Liver (tissue), 9 donors: ENCODE data around the gene CMTM6. TPM values are rescaled to one million over a fixed set of nuclear protein-coding genes. Genes with fewer than 3 reads are reported as not detected.

ENCODE experiments used
- DNase-seq: peaks from one replicate; pipeline ENCODE4 v3.0.0-alpha.2; 2017; ENCODE audit warnings: low spot score
- H3K27ac ChIP-seq, 2 donors: one replicate each; pipeline ENCODE4 v1.7.0; 2013; ENCODE audit warnings: inconsistent platforms in 2 of 2, low read length in 2 of 2, control low read depth in 1 of 2, low read depth in 1 of 2, mild to moderate bottlenecking in 1 of 2
- H3K27me3 ChIP-seq, 4 donors: one replicate each; pipeline versions ENCODE4 v1.6.1 to v1.7.0; 2013; ENCODE audit warnings: low read length in 3 of 4, inconsistent platforms in 1 of 4, mild to moderate bottlenecking in 1 of 4, moderate library complexity in 1 of 4; ENCODE audit not compliant: control insufficient read depth in 4 of 4, insufficient read depth in 4 of 4
- H3K36me3 ChIP-seq, 4 donors: one replicate each; pipeline versions ENCODE4 v1.6.1 to v1.7.0; 2013; ENCODE audit warnings: low read length in 3 of 4, mild to moderate bottlenecking in 3 of 4, low read depth in 1 of 4, moderate library complexity in 1 of 4; ENCODE audit not compliant: control insufficient read depth in 4 of 4, insufficient read depth in 3 of 4
- H3K4me1 ChIP-seq, 4 donors: one replicate each; pipeline versions ENCODE4 v1.6.1 to v1.7.0; 2013; ENCODE audit warnings: low read length in 3 of 4, mild to moderate bottlenecking in 3 of 4, moderate library complexity in 1 of 4; ENCODE audit not compliant: control insufficient read depth in 4 of 4, insufficient read depth in 4 of 4
- H3K4me3 ChIP-seq, 3 donors: one replicate each; pipeline versions ENCODE4 v1.6.1 to v1.7.0; 2013; ENCODE audit warnings: low read length in 3 of 3, control low read depth in 1 of 3, low read depth in 1 of 3, mild to moderate bottlenecking in 1 of 3
- H3K9ac ChIP-seq, 2 donors: one replicate each; pipeline ENCODE4 v1.7.0; 2013; ENCODE audit warnings: low read length in 2 of 2, mild to moderate bottlenecking in 2 of 2, moderate library complexity in 2 of 2, control low read depth in 1 of 2, low read depth in 1 of 2
- H3K9me3 ChIP-seq, 4 donors: one replicate each; pipeline versions ENCODE4 v1.6.1 to v1.7.0; 2013; ENCODE audit warnings: low read length in 3 of 4; ENCODE audit not compliant: control insufficient read depth in 4 of 4
- EGR1 ChIP-seq, 2 donors: IDR thresholded peaks; 2 replicates each; pipeline ENCODE4 v1.6.1; 2016 to 2018; ENCODE audit warnings: antibody characterized with exemption in 2 of 2, low read depth in 2 of 2
- FOXA1 ChIP-seq: IDR thresholded peaks from 2 replicates; pipeline ENCODE4 v1.6.1; 2016; ENCODE audit warnings: antibody characterized with exemption
- FOXA2 ChIP-seq: IDR thresholded peaks from 2 replicates; pipeline ENCODE4 v1.6.1; 2016; ENCODE audit warnings: antibody characterized with exemption
- GABPA ChIP-seq, 2 donors: IDR thresholded peaks in 1 of 2; conservative IDR thresholded peaks in 1 of 2; 2 replicates each; pipeline ENCODE4 v1.6.1; 2016; ENCODE audit warnings: antibody characterized with exemption in 2 of 2, mild to moderate bottlenecking in 1 of 2, moderate library complexity in 1 of 2
- HNF4A ChIP-seq, 2 donors: conservative IDR thresholded peaks; 2 replicates each; pipeline ENCODE4 v1.6.1; 2016; ENCODE audit warnings: antibody characterized with exemption in 2 of 2, mild to moderate bottlenecking in 2 of 2
- HNF4G ChIP-seq: IDR thresholded peaks from 2 replicates; pipeline ENCODE4 v1.6.1; 2016; ENCODE audit warnings: antibody characterized with exemption
- JUND ChIP-seq, 2 donors: IDR thresholded peaks; 2 replicates each; pipeline ENCODE4 v1.6.1; 2016; ENCODE audit warnings: antibody characterized with exemption in 2 of 2
- NR2F2 ChIP-seq: IDR thresholded peaks from 2 replicates; pipeline ENCODE4 v1.6.1; 2016; ENCODE audit warnings: antibody characterized with exemption
- RAD21 ChIP-seq, 2 donors: IDR thresholded peaks; 2 replicates each; pipeline ENCODE4 v1.6.1; 2016; ENCODE audit warnings: antibody characterized with exemption in 2 of 2, mild to moderate bottlenecking in 2 of 2
- RXRA ChIP-seq, 2 donors: IDR thresholded peaks; 2 replicates each; pipeline ENCODE4 v1.6.1; 2017 to 2018; ENCODE audit warnings: antibody characterized with exemption in 2 of 2, mild to moderate bottlenecking in 1 of 2
- SP1 ChIP-seq: IDR thresholded peaks from 2 replicates; pipeline ENCODE4 v1.6.1; 2018; ENCODE audit warnings: antibody characterized with exemption, mild to moderate bottlenecking
- TAF1 ChIP-seq: conservative IDR thresholded peaks from 2 replicates; pipeline ENCODE4 v1.6.1; 2016; ENCODE audit warnings: antibody characterized with exemption, mild to moderate bottlenecking
- YY1 ChIP-seq: IDR thresholded peaks from 2 replicates; pipeline ENCODE4 v1.6.1; 2016; ENCODE audit warnings: antibody characterized with exemption, mild to moderate bottlenecking
- whole genome bisulfite sequencing: extraction: QIAGEN DNeasy Blood & Tissue Kit; methylation state at CpG from one replicate; pipeline ENCODE4 v1.1.7; 2013; 5-methylcytosine and 5-hydroxymethylcytosine counted together
- polyA plus RNA-seq, 2 donors: library from polyadenylated mRNA; stranded (reverse) in 1 of 2; unstranded in 1 of 2; fragments of 200-250 nt in 1 of 2; fragments of >200 nt in 1 of 2; fragmentation: Nextera tagmentation in 1 of 2; extraction: Ambion mirVana in 1 of 2; gene quantifications; one replicate each; pipeline versions ENCODE4 v1.2.1 to v1.2.3, GENCODE V29; 2013 to 2015
- total RNA-seq, 2 donors: library from RNA; depleted of rRNA; stranded (reverse); fragments of >200 nt; gene quantifications; one replicate each; pipeline ENCODE4 v1.2.3, GENCODE V29; 2014
- TF ChIP-seq, protein P1 (sequence below): IDR thresholded peaks from 2 replicates; pipeline ENCODE4 v1.6.1; 2016; ENCODE audit warnings: antibody characterized with exemption
- TF ChIP-seq, protein P2 (sequence below): fragments of 150-350 bp; IDR thresholded peaks from 2 replicates; pipeline ENCODE4 v1.5.1; 2017; ENCODE audit warnings: improper control_type of control experiment, low read depth, low read length; ENCODE audit not compliant: missing input control
- TF ChIP-seq, protein P3 (sequence below): IDR thresholded peaks from 2 replicates; pipeline ENCODE4 v1.6.1; 2016; ENCODE audit warnings: antibody characterized with exemption
- TF ChIP-seq, protein P4 (sequence below): IDR thresholded peaks from 2 replicates; pipeline ENCODE4 v1.6.1; 2016; ENCODE audit warnings: antibody characterized with exemption, mild to moderate bottlenecking
- TF ChIP-seq, protein P5 (sequence below): IDR thresholded peaks from 2 replicates; pipeline ENCODE4 v1.6.1; 2016; ENCODE audit warnings: antibody characterized with exemption
- donor health status: healthy.
- donor health status: healthy.
- donor health status: healthy.
- donor health status: healthy.
- donor health status: healthy.

Gene CMTM6
- total and polyA plus RNA-seq, 4 donors: 45.7 to 77.9 (median 51.8) TPM

DNA sequence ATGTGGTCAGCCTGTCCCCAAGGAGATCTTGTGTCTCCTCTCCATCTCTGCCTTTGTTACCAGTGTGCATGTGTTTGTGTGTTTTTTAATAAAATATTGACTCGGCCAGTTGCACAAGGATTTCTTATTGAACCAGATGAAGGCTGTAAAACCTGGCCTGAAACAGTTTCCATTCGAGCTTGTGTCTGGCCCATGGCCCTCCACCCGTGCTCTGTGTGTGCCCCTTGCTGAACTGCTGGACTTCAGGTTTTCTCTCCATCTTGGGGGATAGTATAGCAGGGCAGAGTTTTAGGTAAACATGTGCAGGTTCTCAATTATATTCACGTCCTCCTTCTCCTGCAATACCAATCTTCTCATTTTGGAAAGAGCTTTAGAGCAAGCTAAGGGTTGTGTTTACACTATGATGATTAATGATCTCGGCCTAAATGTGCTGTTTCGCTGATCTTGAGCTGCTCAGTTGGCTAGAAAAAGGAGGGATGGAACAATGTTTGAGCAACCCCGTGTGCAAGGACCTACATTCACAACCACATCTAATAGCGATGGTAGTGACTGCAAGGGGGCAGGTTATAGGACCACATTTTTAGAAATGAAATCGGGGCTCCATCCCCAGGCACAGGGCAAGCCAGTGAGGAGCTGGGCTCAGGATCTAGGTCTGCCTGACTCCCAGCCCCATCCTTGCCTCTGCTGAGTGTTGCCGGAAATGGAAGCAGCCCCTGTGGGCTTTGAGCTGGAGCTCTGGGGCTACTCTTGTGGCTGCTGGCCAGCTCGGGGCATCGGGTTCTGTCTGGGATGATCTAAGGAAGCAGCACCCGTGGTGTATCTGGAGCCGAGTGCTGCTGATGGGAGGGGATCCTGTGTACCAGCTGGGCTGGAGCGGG is 47.7 kb downstream of the CMTM6 start:
- Histone ChIP-seq H3K4me3 (no peak overlapping the region), H3K9me3 (no peaks in the 10 kb centered on the region), H3K27me3 (no peaks in the 10 kb centered on the region), H3K9ac (no peak overlapping the region), H3K4me1 (peaks cover 2 to 25% (median 19%) of the 10 kb centered on the region in 4 donors), H3K36me3 (no peaks in the 10 kb centered on the region), H3K27ac (peak overlapping the region in 1 of 2 donors; percentile 22)
- TF ChIP-seq RXRA (IDR thresholded peaks at IDR 0.05) (peak in 1 of 2 donors; percentile 51), NR2F2 (no peak), SP1 (no peak), FOXA2 (no peak), TAF1 (no peak), JUND (IDR thresholded peaks at IDR 0.05) (no peak), RAD21 (IDR thresholded peaks at IDR 0.05) (no peak), GABPA (IDR thresholded peaks at IDR 0.05 in 1 of 2, conservative IDR thresholded peaks at IDR 0.05 in 1 of 2) (no peak), YY1 (no peak), FOXA1 (no peak), HNF4A (conservative IDR thresholded peaks at IDR 0.05) (peak; percentile 13 to 57), HNF4G (no peak), EGR1 (IDR thresholded peaks at IDR 0.05; ENCODE audit: low read depth in 2 of 2) (no peak)
- TF ChIP-seq, protein P1, sequence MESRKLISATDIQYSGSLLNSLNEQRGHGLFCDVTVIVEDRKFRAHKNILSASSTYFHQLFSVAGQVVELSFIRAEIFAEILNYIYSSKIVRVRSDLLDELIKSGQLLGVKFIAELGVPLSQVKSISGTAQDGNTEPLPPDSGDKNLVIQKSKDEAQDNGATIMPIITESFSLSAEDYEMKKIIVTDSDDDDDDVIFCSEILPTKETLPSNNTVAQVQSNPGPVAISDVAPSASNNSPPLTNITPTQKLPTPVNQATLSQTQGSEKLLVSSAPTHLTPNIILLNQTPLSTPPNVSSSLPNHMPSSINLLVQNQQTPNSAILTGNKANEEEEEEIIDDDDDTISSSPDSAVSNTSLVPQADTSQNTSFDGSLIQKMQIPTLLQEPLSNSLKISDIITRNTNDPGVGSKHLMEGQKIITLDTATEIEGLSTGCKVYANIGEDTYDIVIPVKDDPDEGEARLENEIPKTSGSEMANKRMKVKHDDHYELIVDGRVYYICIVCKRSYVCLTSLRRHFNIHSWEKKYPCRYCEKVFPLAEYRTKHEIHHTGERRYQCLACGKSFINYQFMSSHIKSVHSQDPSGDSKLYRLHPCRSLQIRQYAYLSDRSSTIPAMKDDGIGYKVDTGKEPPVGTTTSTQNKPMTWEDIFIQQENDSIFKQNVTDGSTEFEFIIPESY: no peak
- TF ChIP-seq, protein P2, sequence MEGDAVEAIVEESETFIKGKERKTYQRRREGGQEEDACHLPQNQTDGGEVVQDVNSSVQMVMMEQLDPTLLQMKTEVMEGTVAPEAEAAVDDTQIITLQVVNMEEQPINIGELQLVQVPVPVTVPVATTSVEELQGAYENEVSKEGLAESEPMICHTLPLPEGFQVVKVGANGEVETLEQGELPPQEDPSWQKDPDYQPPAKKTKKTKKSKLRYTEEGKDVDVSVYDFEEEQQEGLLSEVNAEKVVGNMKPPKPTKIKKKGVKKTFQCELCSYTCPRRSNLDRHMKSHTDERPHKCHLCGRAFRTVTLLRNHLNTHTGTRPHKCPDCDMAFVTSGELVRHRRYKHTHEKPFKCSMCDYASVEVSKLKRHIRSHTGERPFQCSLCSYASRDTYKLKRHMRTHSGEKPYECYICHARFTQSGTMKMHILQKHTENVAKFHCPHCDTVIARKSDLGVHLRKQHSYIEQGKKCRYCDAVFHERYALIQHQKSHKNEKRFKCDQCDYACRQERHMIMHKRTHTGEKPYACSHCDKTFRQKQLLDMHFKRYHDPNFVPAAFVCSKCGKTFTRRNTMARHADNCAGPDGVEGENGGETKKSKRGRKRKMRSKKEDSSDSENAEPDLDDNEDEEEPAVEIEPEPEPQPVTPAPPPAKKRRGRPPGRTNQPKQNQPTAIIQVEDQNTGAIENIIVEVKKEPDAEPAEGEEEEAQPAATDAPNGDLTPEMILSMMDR: no peak
- TF ChIP-seq, protein P3, sequence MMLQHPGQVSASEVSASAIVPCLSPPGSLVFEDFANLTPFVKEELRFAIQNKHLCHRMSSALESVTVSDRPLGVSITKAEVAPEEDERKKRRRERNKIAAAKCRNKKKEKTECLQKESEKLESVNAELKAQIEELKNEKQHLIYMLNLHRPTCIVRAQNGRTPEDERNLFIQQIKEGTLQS: no peak
- TF ChIP-seq, protein P4, sequence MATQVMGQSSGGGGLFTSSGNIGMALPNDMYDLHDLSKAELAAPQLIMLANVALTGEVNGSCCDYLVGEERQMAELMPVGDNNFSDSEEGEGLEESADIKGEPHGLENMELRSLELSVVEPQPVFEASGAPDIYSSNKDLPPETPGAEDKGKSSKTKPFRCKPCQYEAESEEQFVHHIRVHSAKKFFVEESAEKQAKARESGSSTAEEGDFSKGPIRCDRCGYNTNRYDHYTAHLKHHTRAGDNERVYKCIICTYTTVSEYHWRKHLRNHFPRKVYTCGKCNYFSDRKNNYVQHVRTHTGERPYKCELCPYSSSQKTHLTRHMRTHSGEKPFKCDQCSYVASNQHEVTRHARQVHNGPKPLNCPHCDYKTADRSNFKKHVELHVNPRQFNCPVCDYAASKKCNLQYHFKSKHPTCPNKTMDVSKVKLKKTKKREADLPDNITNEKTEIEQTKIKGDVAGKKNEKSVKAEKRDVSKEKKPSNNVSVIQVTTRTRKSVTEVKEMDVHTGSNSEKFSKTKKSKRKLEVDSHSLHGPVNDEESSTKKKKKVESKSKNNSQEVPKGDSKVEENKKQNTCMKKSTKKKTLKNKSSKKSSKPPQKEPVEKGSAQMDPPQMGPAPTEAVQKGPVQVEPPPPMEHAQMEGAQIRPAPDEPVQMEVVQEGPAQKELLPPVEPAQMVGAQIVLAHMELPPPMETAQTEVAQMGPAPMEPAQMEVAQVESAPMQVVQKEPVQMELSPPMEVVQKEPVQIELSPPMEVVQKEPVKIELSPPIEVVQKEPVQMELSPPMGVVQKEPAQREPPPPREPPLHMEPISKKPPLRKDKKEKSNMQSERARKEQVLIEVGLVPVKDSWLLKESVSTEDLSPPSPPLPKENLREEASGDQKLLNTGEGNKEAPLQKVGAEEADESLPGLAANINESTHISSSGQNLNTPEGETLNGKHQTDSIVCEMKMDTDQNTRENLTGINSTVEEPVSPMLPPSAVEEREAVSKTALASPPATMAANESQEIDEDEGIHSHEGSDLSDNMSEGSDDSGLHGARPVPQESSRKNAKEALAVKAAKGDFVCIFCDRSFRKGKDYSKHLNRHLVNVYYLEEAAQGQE: peak; percentile 92
- TF ChIP-seq, protein P5, sequence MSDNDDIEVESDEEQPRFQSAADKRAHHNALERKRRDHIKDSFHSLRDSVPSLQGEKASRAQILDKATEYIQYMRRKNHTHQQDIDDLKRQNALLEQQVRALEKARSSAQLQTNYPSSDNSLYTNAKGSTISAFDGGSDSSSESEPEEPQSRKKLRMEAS: no peak
- no peak for DNase-seq
- WGBS: 62% methylated on average over 15 of the region's 15 CpGs
